HFFc6 (cell line): ENCODE measurements around the gene SLC22A12. TPM values are rescaled to one million over a fixed set of nuclear protein-coding genes. Genes with fewer than 3 reads are reported as not detected.
"Not testable (repeated sequence)": the region's sequence is repeated elsewhere in the genome, so short reads cannot be mapped to it uniquely, and the experiment has no call there.

ENCODE experiments used
- DNase-seq: peaks from one replicate; pipeline ENCODE4 v3.0.0-alpha.2; 2018
- H3K27ac Mint-ChIP-seq: 2 replicates; pipeline ENCODE4 v1.8.0; 2020; ENCODE audit warnings: mild to moderate bottlenecking, mixed read lengths
- H3K27me3 Mint-ChIP-seq: 2 replicates; pipeline ENCODE4 v1.8.0; 2021; ENCODE audit warnings: mild to moderate bottlenecking, moderate library complexity, mixed read lengths; ENCODE audit not compliant: insufficient read depth
- H3K36me3 Mint-ChIP-seq: 2 replicates; pipeline ENCODE4 v1.8.0; 2021; ENCODE audit warnings: low read depth, mixed read lengths
- H3K4me1 Mint-ChIP-seq: 2 replicates; pipeline ENCODE4 v1.8.0; 2020; ENCODE audit warnings: low read depth, mixed read lengths
- H3K4me3 Mint-ChIP-seq: 2 replicates; pipeline ENCODE4 v1.8.0; 2020; ENCODE audit warnings: mild to moderate bottlenecking, moderate library complexity, mixed read lengths
- H3K9me3 Mint-ChIP-seq: 2 replicates; pipeline ENCODE4 v1.8.0; 2020; ENCODE audit warnings: mild to moderate bottlenecking, mixed read lengths
- CTCF ChIP-seq: fragments of 200-600 bp; sonication (generic); IDR thresholded peaks from 2 replicates; pipeline ENCODE4 v1.5.0; 2021; ENCODE audit warnings: antibody characterized with exemption, mild to moderate bottlenecking
- total RNA-seq, 6 experiments: library from RNA; stranded (reverse); fragmentation: NEBNext Ultra II Directional; extraction: Animal tissue kit (Norgen Biotek cat#: 25700); gene quantifications; 2 replicates in 1 of 6; 3 replicates in 5 of 6; pipeline ENCODE4 v1.2.3, GENCODE V29; 2021

The SLC22A12 gene
- total RNA-seq, 6 experiments from 2014 or later = not detected

- Mint-ChIP-seq H3K27me3 (peaks cover 36% of the 10 kb centered on the region), H3K4me3 (no peak overlapping the region), H3K4me1 (peaks cover 2% of the 10 kb centered on the region; the same call in 1 of the 2 replicates), H3K27ac (no peak overlapping the region), H3K36me3 (no peaks in the 10 kb centered on the region), H3K9me3 (no peaks in the 10 kb centered on the region)
- TF ChIP-seq CTCF = no peak
- no peak for DNase-seq
Measured at GRCh38 chr11:64560941-64561340, 30.1 kb upstream of the SLC22A12 start.

GRCh38 chr11:64561429-64561828 lies 29.6 kb upstream of the SLC22A12 start:
- not testable (repeated sequence) for H3K36me3 Mint-ChIP-seq, H3K4me3 Mint-ChIP-seq, H3K27ac Mint-ChIP-seq, DNase-seq, H3K9me3 Mint-ChIP-seq, H3K4me1 Mint-ChIP-seq
- H3K27me3 Mint-ChIP-seq = peaks cover 36% of the 10 kb centered on the region

- Mint-ChIP-seq H3K4me1 (peaks cover 5% of the 10 kb centered on the region; the same call in 1 of the 2 replicates), H3K9me3 (no peaks in the 10 kb centered on the region), H3K27ac (no peak overlapping the region), H3K27me3 (peaks cover 37% of the 10 kb centered on the region), H3K4me3 (no peak overlapping the region), H3K36me3 (no peaks in the 10 kb centered on the region)
- no peak for DNase-seq
- no peak for TF ChIP-seq CTCF
Measured at GRCh38 chr11:64561984-64562722, 28.9 kb upstream of the SLC22A12 start.

- H3K9me3 Mint-ChIP-seq = no peaks in the 10 kb centered on the region
- TF ChIP-seq CTCF = no peak
- H3K27ac Mint-ChIP-seq = no peak overlapping the region
- H3K36me3 Mint-ChIP-seq = no peaks in the 10 kb centered on the region
- no peak for DNase-seq
- H3K4me3 Mint-ChIP-seq = no peak overlapping the region
- H3K4me1 Mint-ChIP-seq = peaks cover 5% of the 10 kb centered on the region; the same call in 1 of the 2 replicates
- H3K27me3 Mint-ChIP-seq = peaks cover 34% of the 10 kb centered on the region
Measured at GRCh38 chr11:64562723-64563351, 28.2 kb upstream of the SLC22A12 start.

GRCh38 chr11:64563966-64564365 lies 27.1 kb upstream of the SLC22A12 start:
- no peak for TF ChIP-seq CTCF

GRCh38 chr11:64564419-64564818 lies 26.6 kb upstream of the SLC22A12 start:
- no peaks in the 10 kb centered on the region for H3K9me3 Mint-ChIP-seq
- no peak for TF ChIP-seq CTCF
- peaks cover 34% of the 10 kb centered on the region for H3K27me3 Mint-ChIP-seq
- H3K36me3 Mint-ChIP-seq = no peaks in the 10 kb centered on the region
- no peak overlapping the region for H3K27ac Mint-ChIP-seq
- H3K4me1 Mint-ChIP-seq = peaks cover 5% of the 10 kb centered on the region; the same call in 1 of the 2 replicates
- H3K4me3 Mint-ChIP-seq = no peak overlapping the region
- no peak for DNase-seq

More at GRCh38 chr11:64563966-64564365, 27.1 kb upstream of the SLC22A12 start:
- Mint-ChIP-seq H3K4me1 (peaks cover 5% of the 10 kb centered on the region; the same call in 1 of the 2 replicates), H3K36me3 (no peaks in the 10 kb centered on the region), H3K9me3 (no peaks in the 10 kb centered on the region), H3K4me3 (no peak overlapping the region), H3K27me3 (peaks cover 34% of the 10 kb centered on the region), H3K27ac (no peak overlapping the region)
- DNase-seq = no peak
